Naive thymus-derived CD4-positive, alpha-beta T cell (primary cell): ENCODE data around the gene THBS1. TPM values are rescaled to one million over a fixed set of nuclear protein-coding genes. Genes with fewer than 3 reads are reported as not detected.

Source experiments
- ATAC-seq: fragments of 150-1000 bp; cut with Tn5 transposase; 2 replicates; pipeline ENCODE4 v1.10.0; 2021; ENCODE audit warnings: mild to moderate bottlenecking, moderate library complexity
- CTCF ChIA-PET: fragments of 350-600 bp; sonication (Branson Sonifier 250); formaldehyde crosslinking; loops from one replicate; lab custom pipeline; 2021; ENCODE audit warnings: antibody characterized with exemption; lab: Charles Lee
- POLR2A ChIA-PET: fragments of 350-600 bp; sonication (Branson Sonifier 250); formaldehyde crosslinking; loops from one replicate; lab custom pipeline; 2021; ENCODE audit warnings: antibody characterized with exemption, inconsistent platforms; lab: Charles Lee
- DNase-seq, 9 donors: peaks; one replicate each; pipeline versions ENCODE4 v3.0.0 to v3.0.0-alpha.2; 2020 to 2022; ENCODE audit warnings: mixed read lengths in 1 of 9
- H3K27ac ChIP-seq: one replicate; pipeline ENCODE4 v1.7.0; 2013; ENCODE audit warnings: mild to moderate bottlenecking, low read depth, low read length, moderate library complexity
- H3K27me3 ChIP-seq, 2 donors: one replicate each; pipeline ENCODE4 v1.7.0; 2013; ENCODE audit warnings: low read length in 2 of 2, mild to moderate bottlenecking in 2 of 2, moderate library complexity in 2 of 2; ENCODE audit not compliant: control insufficient read depth in 2 of 2, insufficient read depth in 2 of 2
- H3K36me3 ChIP-seq, 3 experiments: 1 replicate in 2 of 3; 2 replicates in 1 of 3; pipeline ENCODE4 v1.7.0; 2013; ENCODE audit warnings: low read length in 3 of 3, mild to moderate bottlenecking in 3 of 3, moderate library complexity in 1 of 3; ENCODE audit not compliant: insufficient read depth in 3 of 3, control insufficient read depth in 2 of 3
- H3K4me1 ChIP-seq, 2 donors: one replicate each; pipeline ENCODE4 v1.7.0; 2013; ENCODE audit warnings: low read length in 2 of 2, mild to moderate bottlenecking in 2 of 2, moderate library complexity in 1 of 2; ENCODE audit not compliant: control insufficient read depth in 2 of 2, insufficient read depth in 2 of 2
- H3K4me3 ChIP-seq: 2 replicates; pipeline ENCODE4 v1.7.0; 2013; ENCODE audit warnings: mild to moderate bottlenecking, low read length
- H3K9me3 ChIP-seq, 3 experiments: 1 replicate in 2 of 3; 2 replicates in 1 of 3; pipeline ENCODE4 v1.7.0; 2013; ENCODE audit warnings: low read length in 3 of 3; ENCODE audit not compliant: control insufficient read depth in 2 of 3
- H3K27ac Mint-ChIP-seq, 9 donors: one replicate each; pipeline ENCODE4 v1.8.0; 2020 to 2022; ENCODE audit warnings: mixed read lengths in 9 of 9, mild to moderate bottlenecking in 8 of 9, moderate library complexity in 5 of 9, inconsistent platforms in 2 of 9
- H3K27me3 Mint-ChIP-seq, 5 donors: one replicate each; pipeline ENCODE4 v1.8.0; 2021 to 2022; ENCODE audit warnings: mixed read lengths in 5 of 5, mild to moderate bottlenecking in 1 of 5
- H3K36me3 Mint-ChIP-seq, 5 donors: one replicate each; pipeline ENCODE4 v1.8.0; 2020 to 2022; ENCODE audit warnings: mixed read lengths in 5 of 5, mild to moderate bottlenecking in 3 of 5, inconsistent platforms in 1 of 5
- H3K4me1 Mint-ChIP-seq, 7 donors: one replicate each; pipeline ENCODE4 v1.8.0; 2020 to 2022; ENCODE audit warnings: mixed read lengths in 7 of 7, mild to moderate bottlenecking in 3 of 7, inconsistent platforms in 1 of 7
- H3K4me3 Mint-ChIP-seq, 10 donors: one replicate each; pipeline ENCODE4 v1.8.0; 2020 to 2022; ENCODE audit warnings: mild to moderate bottlenecking in 10 of 10, mixed read lengths in 10 of 10, moderate library complexity in 6 of 10, inconsistent platforms in 2 of 10
- H3K9me3 Mint-ChIP-seq, 11 donors: one replicate each; pipeline ENCODE4 v1.8.0; 2020 to 2022; ENCODE audit warnings: mixed read lengths in 11 of 11, mild to moderate bottlenecking in 4 of 11, inconsistent platforms in 1 of 11, moderate library complexity in 1 of 11
- intact Hi-C, 2 donors: fragments of 100-400 bp; cut with micrococcal nuclease; formaldehyde crosslinking; loops; one replicate each; pipeline ENCODE4 v1.15.1; 2023
- polyA plus RNA-seq, 2 donors: library from polyadenylated mRNA; unstranded; fragments of 300-500 nt; fragmentation: Illumina TruSeq; gene quantifications; one replicate each; pipeline ENCODE4 v1.2.3, GENCODE V29; 2021
- total RNA-seq, 6 experiments: library from RNA in 5 of 6; stranded (reverse) in 5 of 6; gene quantifications; 1 replicate in 5 of 6; 2 replicates in 1 of 6; pipeline ENCODE4 v1.2.3 and lab custom pipeline; 2021 to 2026

Gene THBS1
- total and polyA plus RNA-seq, 7 experiments from 2014 or later = 1.3 to 68.4 (median 8.5) TPM; not detected in 2

GRCh38 chr15:39582977-39583595 is 2.2 kb downstream of the THBS1 start:
- H3K4me1 Mint-ChIP-seq = peaks cover 0 to 38% (median 14%) of the 10 kb centered on the region in 7 donors

DNA sequence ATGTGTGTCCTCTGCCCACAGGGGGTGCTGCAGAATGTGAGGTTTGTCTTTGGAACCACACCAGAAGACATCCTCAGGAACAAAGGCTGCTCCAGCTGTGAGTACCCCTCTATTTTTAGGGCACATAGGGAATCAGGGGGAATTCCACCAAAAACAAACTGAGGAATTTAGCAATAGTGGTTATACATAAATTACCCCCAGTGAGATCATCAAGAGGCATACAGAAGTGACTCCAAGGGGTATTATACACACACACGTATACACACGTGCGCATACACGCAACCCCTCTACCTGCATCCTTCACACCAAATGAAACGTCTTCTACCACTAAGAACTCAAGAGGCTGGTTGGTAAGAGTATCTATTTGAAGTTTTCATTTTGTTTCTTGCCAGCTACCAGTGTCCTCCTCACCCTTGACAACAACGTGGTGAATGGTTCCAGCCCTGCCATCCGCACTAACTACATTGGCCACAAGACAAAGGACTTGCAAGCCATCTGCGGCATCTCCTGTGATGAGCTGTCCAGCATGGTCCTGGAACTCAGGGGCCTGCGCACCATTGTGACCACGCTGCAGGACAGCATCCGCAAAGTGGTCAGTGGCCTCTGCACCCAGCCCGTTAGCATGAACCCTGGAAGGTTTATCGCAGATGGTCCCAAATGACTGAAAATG is 2.9 kb downstream of the THBS1 start:
- no peaks in the 10 kb centered on the region for H3K36me3 ChIP-seq
- Mint-ChIP-seq H3K9me3 (peaks cover 0 to 2% (median 0%) of the 10 kb centered on the region in 11 donors), H3K27me3 (peaks cover 20 to 52% (median 41%) of the 10 kb centered on the region in 5 donors), H3K36me3 (no peaks in the 10 kb centered on the region), H3K4me3 (no peak overlapping the region), H3K4me1 (peaks cover 0 to 38% (median 14%) of the 10 kb centered on the region in 7 donors), H3K27ac (no peak overlapping the region)
- H3K4me1 ChIP-seq = peaks cover 0 to 11% of the 10 kb centered on the region in 2 donors
- ATAC-seq (no peak), DNase-seq (no peak)
- H3K27ac ChIP-seq = no peak overlapping the region
- CTCF ChIA-PET = no interaction called here
- H3K4me3 ChIP-seq = no peak overlapping the region
- no peaks in the 10 kb centered on the region for H3K27me3 ChIP-seq
- POLR2A ChIA-PET = no interaction called here
- H3K9me3 ChIP-seq = no peaks in the 10 kb centered on the region
- intact Hi-C loops = loop anchor here (1.0 to 10.0 kb wide), 6 partner anchors 39 to 1139 kb away; no protein-coding TSS in a partner anchor

More at GRCh38 chr15:39582977-39583595, 2.2 kb downstream of the THBS1 start:
- POLR2A ChIA-PET = no interaction called here
- Mint-ChIP-seq H3K27ac (no peak overlapping the region), H3K27me3 (peaks cover 24 to 58% (median 48%) of the 10 kb centered on the region in 5 donors), H3K9me3 (peaks cover 0 to 2% (median 0%) of the 10 kb centered on the region in 11 donors), H3K4me3 (no peak overlapping the region), H3K36me3 (no peaks in the 10 kb centered on the region)
- CTCF ChIA-PET = interaction anchor here (1.1 kb wide), 1 partner anchor 28 kb away, joined by 3 read pairs; no protein-coding TSS in a partner anchor
- Histone ChIP-seq H3K27ac (no peak overlapping the region), H3K36me3 (no peaks in the 10 kb centered on the region), H3K4me3 (no peak overlapping the region), H3K4me1 (peaks cover 0 to 11% of the 10 kb centered on the region in 2 donors), H3K27me3 (no peaks in the 10 kb centered on the region), H3K9me3 (no peaks in the 10 kb centered on the region)
- intact Hi-C loops = loop anchor here (1.0 to 10.0 kb wide), 6 partner anchors 40 to 1138 kb away; no protein-coding TSS in a partner anchor
- no peak for ATAC-seq
- no peak for DNase-seq

DNA sequence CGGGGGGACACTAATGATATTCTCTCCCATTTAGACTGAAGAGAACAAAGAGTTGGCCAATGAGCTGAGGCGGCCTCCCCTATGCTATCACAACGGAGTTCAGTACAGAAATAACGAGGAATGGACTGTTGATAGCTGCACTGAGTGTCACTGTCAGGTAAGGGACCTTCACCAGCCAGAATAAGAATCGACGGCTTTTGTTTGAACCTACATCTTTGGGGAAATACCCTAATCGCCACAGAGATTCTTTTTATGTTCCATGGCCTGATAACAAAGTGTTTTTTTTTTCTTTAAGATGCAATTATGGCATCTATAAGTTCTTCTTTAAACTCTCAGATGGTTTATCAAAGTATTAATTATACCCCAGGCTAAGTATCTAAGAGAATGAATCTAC is 3.4 kb downstream of the THBS1 start:
- H3K27ac Mint-ChIP-seq = no peak overlapping the region
- peaks cover 0 to 2% (median 0%) of the 10 kb centered on the region in 11 donors for H3K9me3 Mint-ChIP-seq
- Histone ChIP-seq H3K4me3 (no peak overlapping the region), H3K27ac (no peak overlapping the region), H3K27me3 (no peaks in the 10 kb centered on the region), H3K9me3 (no peaks in the 10 kb centered on the region), H3K4me1 (peaks cover 0 to 11% of the 10 kb centered on the region in 2 donors), H3K36me3 (no peaks in the 10 kb centered on the region)
- no peak overlapping the region for H3K4me3 Mint-ChIP-seq
- ATAC-seq (no peak), DNase-seq (no peak)
- ChIA-PET CTCF (no interaction called here), POLR2A (no interaction called here)
- H3K36me3 Mint-ChIP-seq = no peaks in the 10 kb centered on the region
- peaks cover 15 to 49% (median 36%) of the 10 kb centered on the region in 5 donors for H3K27me3 Mint-ChIP-seq
- peaks cover 0 to 38% (median 14%) of the 10 kb centered on the region in 7 donors for H3K4me1 Mint-ChIP-seq
- intact Hi-C loops = loop anchor here (5.0 to 10.0 kb wide), 3 partner anchors 103 to 1139 kb away; no protein-coding TSS in a partner anchor

DNA sequence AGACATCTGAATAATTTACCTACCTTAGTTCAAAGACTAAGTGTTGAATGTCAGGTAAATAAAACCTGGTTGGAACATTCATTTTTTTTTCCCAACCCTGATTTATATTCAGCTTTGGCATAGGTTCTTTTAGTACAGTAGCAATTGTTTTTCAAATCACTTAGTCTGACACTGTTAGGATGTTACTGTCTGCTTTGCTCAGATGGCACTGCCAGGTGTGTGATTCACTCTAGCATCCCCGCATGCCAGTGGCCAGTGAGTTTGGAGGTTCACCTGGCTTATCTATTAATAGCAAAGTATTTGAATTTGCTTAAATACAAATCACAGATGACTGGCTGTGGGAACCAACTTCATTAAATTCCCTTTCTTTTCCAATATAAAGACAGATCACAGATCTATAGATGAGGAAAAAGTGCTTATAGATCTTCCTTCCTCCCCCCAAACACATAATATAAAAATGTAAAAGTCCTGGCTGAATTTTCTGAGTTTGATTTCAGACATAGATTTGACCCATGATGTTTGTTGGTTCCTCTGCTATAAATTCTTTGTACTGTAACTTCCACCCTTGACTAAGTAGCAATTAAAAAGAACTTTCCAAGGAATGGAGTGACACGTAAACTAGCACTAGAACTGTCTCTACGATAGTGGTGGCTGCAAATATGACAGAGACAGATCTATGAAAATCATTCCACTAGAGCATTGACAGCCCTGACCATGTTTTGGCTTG is 3.9 kb downstream of the THBS1 start:
- Histone ChIP-seq H3K36me3 (no peaks in the 10 kb centered on the region), H3K4me1 (peaks cover 0 to 8% of the 10 kb centered on the region in 2 donors), H3K27me3 (no peaks in the 10 kb centered on the region), H3K9me3 (no peaks in the 10 kb centered on the region), H3K27ac (no peak overlapping the region), H3K4me3 (no peak overlapping the region)
- Mint-ChIP-seq H3K27ac (no peak overlapping the region), H3K9me3 (peaks cover 0 to 2% (median 0%) of the 10 kb centered on the region in 11 donors), H3K4me3 (no peak overlapping the region), H3K36me3 (no peaks in the 10 kb centered on the region), H3K27me3 (peaks cover 11 to 43% (median 30%) of the 10 kb centered on the region in 5 donors), H3K4me1 (peaks cover 0 to 32% (median 12%) of the 10 kb centered on the region in 7 donors)
- no peak for ATAC-seq
- POLR2A ChIA-PET = no interaction called here
- no peak for DNase-seq
- intact Hi-C loops = loop anchor here (5.0 to 10.0 kb wide), 3 partner anchors 102 to 1140 kb away; no protein-coding TSS in a partner anchor
- CTCF ChIA-PET = no interaction called here

DNA sequence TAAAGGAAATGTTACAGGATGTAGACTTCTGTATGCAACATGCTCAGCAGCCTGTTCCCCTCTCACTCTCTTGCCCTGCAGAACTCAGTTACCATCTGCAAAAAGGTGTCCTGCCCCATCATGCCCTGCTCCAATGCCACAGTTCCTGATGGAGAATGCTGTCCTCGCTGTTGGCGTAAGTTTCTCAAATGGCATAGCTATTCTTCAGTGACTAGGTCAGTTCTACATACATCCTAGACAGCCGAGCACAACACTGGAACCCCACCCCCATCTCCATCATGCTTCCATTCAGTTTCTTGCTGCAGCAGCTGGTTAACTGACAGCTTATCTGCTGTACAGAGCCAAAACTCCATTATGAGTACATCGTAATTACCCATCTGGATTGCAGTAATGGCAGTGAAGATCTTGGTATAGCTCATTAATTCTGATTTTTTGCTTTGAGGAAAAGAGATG is 4.5 kb downstream of the THBS1 start:
- Histone ChIP-seq H3K9me3 (no peaks in the 10 kb centered on the region), H3K4me1 (peaks cover 0 to 5% of the 10 kb centered on the region in 2 donors), H3K27me3 (no peaks in the 10 kb centered on the region), H3K4me3 (no peak overlapping the region), H3K27ac (no peak overlapping the region), H3K36me3 (no peaks in the 10 kb centered on the region)
- ChIA-PET CTCF (no interaction called here), POLR2A (no interaction called here)
- H3K4me1 Mint-ChIP-seq = peaks cover 0 to 30% (median 9%) of the 10 kb centered on the region in 7 donors
- H3K27ac Mint-ChIP-seq = no peak overlapping the region
- H3K36me3 Mint-ChIP-seq = no peaks in the 10 kb centered on the region
- ATAC-seq (no peak), DNase-seq (no peak)
- intact Hi-C loops = loop anchor here in 1 of 2 donors (10.0 kb wide), 1 partner anchor 1141 kb away; no protein-coding TSS in a partner anchor
- peaks cover 0 to 2% (median 0%) of the 10 kb centered on the region in 11 donors for H3K9me3 Mint-ChIP-seq
- peaks cover 9 to 40% (median 27%) of the 10 kb centered on the region in 5 donors for H3K27me3 Mint-ChIP-seq
- H3K4me3 Mint-ChIP-seq = no peak overlapping the region

DNA sequence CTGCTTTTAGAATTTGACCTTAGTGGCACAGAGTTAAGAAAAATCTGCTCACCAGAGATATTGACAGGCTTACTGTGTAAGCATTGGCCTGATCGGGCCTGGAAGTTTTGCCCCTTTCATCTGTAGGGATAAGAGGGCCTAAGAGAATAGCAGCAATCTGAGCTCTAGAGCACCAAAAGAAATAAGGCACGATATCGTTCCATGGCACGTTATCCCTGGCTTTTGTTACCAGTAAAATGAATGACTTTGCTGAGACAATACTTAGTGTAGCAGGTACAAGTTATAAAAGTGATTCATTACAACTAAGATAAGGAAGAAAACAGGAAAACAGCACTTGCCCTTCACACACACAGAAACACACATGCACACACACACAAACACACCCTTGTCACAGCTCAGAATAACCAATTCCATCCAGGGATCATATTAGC is 5.0 kb downstream of the THBS1 start:
- Histone ChIP-seq H3K4me1 (peaks cover 0 to 5% of the 10 kb centered on the region in 2 donors), H3K9me3 (no peaks in the 10 kb centered on the region), H3K27me3 (no peaks in the 10 kb centered on the region), H3K27ac (no peak overlapping the region), H3K36me3 (no peaks in the 10 kb centered on the region), H3K4me3 (no peak overlapping the region)
- ChIA-PET POLR2A (no interaction called here), CTCF (no interaction called here)
- Mint-ChIP-seq H3K4me1 (peaks cover 0 to 30% (median 9%) of the 10 kb centered on the region in 7 donors), H3K36me3 (no peaks in the 10 kb centered on the region), H3K27me3 (peaks cover 9 to 39% (median 28%) of the 10 kb centered on the region in 5 donors), H3K4me3 (no peak overlapping the region), H3K27ac (no peak overlapping the region), H3K9me3 (peaks cover 0 to 2% (median 0%) of the 10 kb centered on the region in 11 donors)
- intact Hi-C loops = loop anchor here in 1 of 2 donors (10.0 kb wide), 1 partner anchor 1141 kb away; no protein-coding TSS in a partner anchor
- DNase-seq = no peak
- ATAC-seq = no peak
